Esophagus (tissue), 2 donors: Measurements from ENCODE around the gene CDS1. TPM values are rescaled to one million over a fixed set of nuclear protein-coding genes. Genes with fewer than 3 reads are reported as not detected.

Experiments
- H3K27ac ChIP-seq, 2 donors: one replicate each; pipeline ENCODE4 v1.5.1; 2013; ENCODE audit warnings: low read depth in 2 of 2, mild to moderate bottlenecking in 2 of 2, inconsistent platforms in 1 of 2, low read length in 1 of 2, moderate library complexity in 1 of 2
- H3K27me3 ChIP-seq, 2 donors: one replicate each; pipeline ENCODE4 v1.6.1; 2013; ENCODE audit warnings: low read length in 2 of 2, control low read depth in 1 of 2, mild to moderate bottlenecking in 1 of 2; ENCODE audit not compliant: insufficient read depth in 2 of 2, control insufficient read depth in 1 of 2
- H3K36me3 ChIP-seq, 2 donors: one replicate each; pipeline ENCODE4 v1.6.1; 2013; ENCODE audit warnings: low read length in 1 of 2; ENCODE audit not compliant: control insufficient read depth in 2 of 2, insufficient read depth in 2 of 2
- H3K4me1 ChIP-seq, 2 donors: one replicate each; pipeline ENCODE4 v1.6.1; 2013; ENCODE audit warnings: low read length in 1 of 2; ENCODE audit not compliant: control insufficient read depth in 2 of 2, insufficient read depth in 2 of 2
- H3K4me3 ChIP-seq, 2 donors: one replicate each; pipeline ENCODE4 v1.5.1; 2013; ENCODE audit warnings: low read length in 2 of 2, mild to moderate bottlenecking in 2 of 2, low read depth in 1 of 2, moderate library complexity in 1 of 2
- H3K9me3 ChIP-seq, 2 donors: one replicate each; pipeline ENCODE4 v1.6.1; 2013; ENCODE audit warnings: mild to moderate bottlenecking in 2 of 2, low read depth in 1 of 2, low read length in 1 of 2, moderate library complexity in 1 of 2; ENCODE audit not compliant: control insufficient read depth in 2 of 2, insufficient read depth in 1 of 2
- WGBS, 2 donors: extraction: QIAGEN DNeasy Blood & Tissue Kit; methylation state at CpG; one replicate each; pipeline ENCODE4 v1.1.7; 2013; 5-methylcytosine and 5-hydroxymethylcytosine counted together
- polyA plus RNA-seq, 2 donors: library from polyadenylated mRNA; stranded (reverse); fragments of 200-250 nt; gene quantifications; one replicate each; pipeline ENCODE4 v1.2.3, GENCODE V29; 2013
- donor health status: healthy with polysubstance abuse.
- donor health status: Bipolar disorder and iron deficiency.

CDS1 gene
- polyA plus RNA-seq, 2 donors: 16.2 to 21.2 TPM

DNA sequence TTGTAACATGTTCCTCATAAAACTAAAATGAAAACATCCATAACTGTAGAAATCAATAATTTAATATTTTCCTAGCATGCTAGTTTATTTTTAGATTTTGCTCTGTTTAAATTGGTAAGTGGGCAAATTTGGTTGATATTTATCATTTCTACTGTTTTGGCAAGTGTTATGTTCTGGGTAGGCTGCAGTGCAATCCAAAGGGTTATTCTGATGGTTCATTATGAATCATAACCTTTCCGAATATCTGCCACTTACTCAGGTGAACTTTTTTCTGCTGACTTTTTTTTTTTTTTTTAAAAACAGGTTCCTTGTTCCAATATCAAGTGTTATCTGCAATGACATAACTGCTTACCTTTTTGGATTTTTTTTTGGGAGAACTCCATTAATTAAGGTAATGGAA, 52.0 kb downstream of the CDS1 start:
- Histone ChIP-seq H3K4me3 (no peak overlapping the region), H3K9me3 (no peaks in the 10 kb centered on the region), H3K27ac (no peak overlapping the region), H3K4me1 (no peaks in the 10 kb centered on the region), H3K36me3 (peaks cover 0 to 2% of the 10 kb centered on the region in 2 donors), H3K27me3 (no peaks in the 10 kb centered on the region)
- WGBS, 2 donors: 52 to 57% methylated on average over 1 of the region's 1 CpG

DNA sequence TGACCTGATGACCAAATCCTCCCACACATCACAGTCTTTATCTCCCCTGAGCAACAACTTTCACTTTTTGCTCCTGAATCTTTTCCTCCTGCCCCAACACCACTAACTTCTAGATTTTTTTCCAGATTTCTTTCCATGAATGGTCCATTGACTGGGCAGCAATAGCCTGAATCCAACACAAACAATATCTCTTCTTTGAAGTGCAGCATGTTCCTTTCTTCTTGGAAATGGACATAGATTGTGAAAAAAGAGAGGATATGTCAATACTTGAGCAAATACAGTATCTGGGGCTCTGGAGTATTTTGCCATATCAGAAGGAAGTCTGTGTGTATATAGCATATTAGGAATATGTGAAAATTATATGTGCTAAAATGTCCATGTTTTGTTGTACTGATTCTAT, 55.2 kb downstream of the CDS1 start:
- H3K4me3 ChIP-seq: no peak overlapping the region
- H3K27me3 ChIP-seq: no peaks in the 10 kb centered on the region
- peaks cover 0 to 4% of the 10 kb centered on the region in 2 donors for H3K36me3 ChIP-seq
- H3K27ac ChIP-seq: no peak overlapping the region
- no peaks in the 10 kb centered on the region for H3K9me3 ChIP-seq
- H3K4me1 ChIP-seq: no peaks in the 10 kb centered on the region

DNA sequence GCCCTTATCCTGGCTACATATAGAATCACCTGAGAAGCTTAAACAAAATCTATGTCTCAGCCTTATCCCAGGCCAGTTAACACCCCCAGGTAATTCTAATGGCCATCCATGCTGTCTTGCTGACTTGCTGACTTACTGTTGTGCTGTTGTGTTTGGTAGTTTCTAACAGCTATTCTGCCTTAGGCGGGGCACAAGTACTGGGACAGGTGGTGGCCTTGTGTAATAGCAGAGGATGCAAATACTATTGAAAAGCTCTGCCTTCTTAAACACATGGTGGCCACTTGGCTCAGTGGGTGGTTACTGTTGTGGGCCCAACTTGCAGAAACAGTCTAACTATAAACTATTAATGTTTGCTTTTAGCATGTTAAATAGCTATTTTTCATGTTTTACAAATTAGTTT, 56.2 kb downstream of the CDS1 start:
- Histone ChIP-seq H3K9me3 (no peaks in the 10 kb centered on the region), H3K27ac (no peak overlapping the region), H3K27me3 (no peaks in the 10 kb centered on the region), H3K4me1 (no peaks in the 10 kb centered on the region), H3K4me3 (no peak overlapping the region), H3K36me3 (peaks cover 0 to 4% of the 10 kb centered on the region in 2 donors)
- 92 to 97% methylated on average over 1 of the region's 1 CpG for WGBS, 2 donors

DNA sequence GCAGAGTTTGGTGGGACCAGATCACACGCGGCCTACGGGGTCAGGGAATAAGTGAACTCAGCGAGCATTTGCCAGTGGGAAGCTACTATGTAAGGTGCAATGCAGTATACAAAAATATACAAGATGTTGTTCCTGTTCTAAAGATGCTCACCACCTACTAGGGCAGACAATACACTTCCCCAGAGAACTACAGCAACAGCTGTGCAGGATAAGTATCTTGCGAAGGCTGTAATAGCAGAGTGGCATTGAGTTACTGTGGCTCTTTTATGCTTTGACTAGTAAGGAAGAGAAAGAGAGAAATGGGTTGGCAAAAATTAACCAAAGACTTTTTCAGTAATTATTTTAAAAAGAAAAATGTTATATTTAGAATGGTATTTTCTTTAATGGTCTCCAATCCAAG, 61.2 kb downstream of the CDS1 start:
- Histone ChIP-seq H3K9me3 (no peaks in the 10 kb centered on the region), H3K27me3 (no peaks in the 10 kb centered on the region), H3K36me3 (peaks cover 0 to 4% of the 10 kb centered on the region in 2 donors), H3K27ac (no peak overlapping the region), H3K4me3 (no peak overlapping the region), H3K4me1 (no peaks in the 10 kb centered on the region)
- WGBS, 2 donors: 92 to 98% methylated on average over 5 of the region's 5 CpGs

DNA sequence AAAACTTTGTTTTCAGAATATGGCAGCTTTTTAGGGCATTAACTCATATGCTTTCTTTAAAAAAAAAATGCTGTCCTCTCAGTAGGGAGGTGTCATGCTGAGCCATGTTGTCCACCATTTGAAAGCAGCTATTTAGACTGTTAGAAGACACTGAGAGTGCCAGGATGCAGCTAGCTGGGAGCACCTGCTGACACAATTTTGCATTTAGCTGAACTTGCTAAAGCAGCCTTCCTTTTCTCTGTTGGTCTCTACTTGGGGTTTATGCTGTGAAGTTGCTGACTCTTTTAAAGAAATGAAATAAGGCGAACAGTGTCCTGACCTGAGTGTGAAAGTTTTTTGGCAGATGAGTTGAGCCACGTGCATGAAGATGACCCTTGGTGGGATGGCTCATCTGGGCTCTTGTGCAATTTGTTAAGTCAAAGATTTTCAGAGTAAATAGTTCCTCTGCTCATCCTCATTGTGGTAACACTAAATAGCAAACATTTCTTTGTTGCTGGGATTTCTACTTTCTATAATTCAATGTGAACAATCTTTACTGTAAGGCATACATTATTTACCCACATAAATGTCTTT, 64.5 kb downstream of the CDS1 start:
- Histone ChIP-seq H3K9me3 (no peaks in the 10 kb centered on the region), H3K27me3 (no peaks in the 10 kb centered on the region), H3K4me3 (no peak overlapping the region), H3K36me3 (peaks cover 0 to 5% of the 10 kb centered on the region in 2 donors), H3K4me1 (no peaks in the 10 kb centered on the region), H3K27ac (no peak overlapping the region)
- WGBS, 2 donors: 75 to 84% methylated on average over 2 of the region's 2 CpGs

DNA sequence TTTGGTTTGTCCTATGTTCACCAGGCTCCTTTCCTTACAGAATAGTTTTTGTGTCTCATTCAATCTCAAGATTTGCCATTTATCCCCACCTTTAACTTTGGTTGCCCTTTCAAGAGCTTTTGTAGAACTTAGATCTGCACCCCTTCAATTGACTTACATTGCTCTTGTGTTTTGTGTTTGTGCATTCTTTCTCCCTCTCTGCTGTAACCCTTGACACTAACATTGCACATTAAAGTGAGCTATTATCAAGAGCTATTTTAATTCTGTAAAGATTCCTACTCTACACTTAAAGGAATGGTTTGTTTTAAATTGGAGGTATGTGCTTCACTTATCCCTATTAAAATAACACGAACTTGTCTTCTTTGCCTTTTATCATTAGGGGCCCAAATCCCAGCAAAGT, 65.3 kb downstream of the CDS1 start:
- Histone ChIP-seq H3K27ac (no peak overlapping the region), H3K9me3 (no peaks in the 10 kb centered on the region), H3K4me3 (no peak overlapping the region), H3K27me3 (no peaks in the 10 kb centered on the region), H3K36me3 (peaks cover 0 to 5% of the 10 kb centered on the region in 2 donors), H3K4me1 (no peaks in the 10 kb centered on the region)
- WGBS, 2 donors: 83 to 84% methylated on average over 1 of the region's 1 CpG

DNA sequence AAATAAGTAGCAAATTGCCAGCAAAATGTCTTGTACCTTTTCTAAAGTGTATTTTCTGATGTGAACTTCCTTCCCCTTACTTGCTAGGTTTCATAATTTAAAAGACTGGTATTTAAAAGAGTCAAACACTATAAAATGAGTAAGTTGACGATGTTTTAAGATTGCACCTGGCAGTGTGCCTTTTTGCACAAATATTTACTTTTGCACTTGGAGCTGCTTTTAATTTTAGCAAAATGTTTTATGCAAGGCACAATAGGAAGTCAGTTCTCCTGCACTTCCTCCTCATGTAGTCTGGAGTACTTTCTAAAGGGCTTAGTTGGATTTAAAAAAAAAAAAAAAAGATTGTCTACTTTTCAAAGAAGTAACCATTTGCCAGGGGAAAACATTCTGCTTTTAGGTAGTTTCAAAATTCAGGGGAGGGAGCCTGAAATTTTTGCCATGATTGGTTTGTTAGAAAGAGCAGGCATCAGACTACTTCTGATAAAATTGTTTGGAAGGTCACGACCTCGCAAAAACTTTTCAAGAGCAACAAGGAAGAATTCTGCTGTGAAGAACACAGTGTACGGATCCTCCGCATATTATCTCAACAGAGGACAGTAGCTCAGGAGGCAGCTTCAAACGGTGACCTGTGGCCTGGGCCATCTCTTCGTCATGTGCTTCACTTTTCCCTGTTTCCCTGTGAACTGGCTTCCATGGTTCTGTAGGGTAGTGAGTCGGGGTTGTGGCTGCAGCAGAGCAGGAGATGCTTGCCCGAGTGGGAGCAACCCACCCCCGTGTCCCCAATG, 66.1 kb downstream of the CDS1 start:
- H3K9me3 ChIP-seq: no peaks in the 10 kb centered on the region
- no peaks in the 10 kb centered on the region for H3K27me3 ChIP-seq
- H3K36me3 ChIP-seq: peaks cover 0 to 5% of the 10 kb centered on the region in 2 donors
- H3K27ac ChIP-seq: no peak overlapping the region
- no peak overlapping the region for H3K4me3 ChIP-seq
- H3K4me1 ChIP-seq: no peaks in the 10 kb centered on the region
- WGBS, 2 donors: 76 to 78% methylated on average over 10 of the region's 10 CpGs

DNA sequence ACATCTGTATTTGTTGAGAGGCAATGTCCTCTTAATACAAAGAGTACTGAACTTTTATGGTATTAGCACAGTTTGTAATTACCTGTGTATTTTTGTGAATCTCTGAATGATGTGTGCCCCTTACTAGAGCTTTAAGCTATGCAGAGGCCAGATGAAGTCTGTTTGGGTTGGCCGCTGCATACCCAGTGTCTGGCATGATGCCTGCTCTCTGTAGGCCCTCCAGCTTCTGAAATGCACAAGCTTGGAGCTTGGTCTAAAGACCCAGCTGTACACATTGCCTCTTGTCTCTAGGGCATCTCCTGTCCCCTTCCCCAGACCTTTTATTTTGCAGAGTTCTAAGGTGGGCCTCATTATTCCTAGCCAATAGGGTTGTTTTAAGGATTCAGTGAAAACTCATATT, 68.6 kb downstream of the CDS1 start:
- H3K9me3 ChIP-seq: no peaks in the 10 kb centered on the region
- H3K36me3 ChIP-seq: peaks cover 0 to 5% of the 10 kb centered on the region in 2 donors
- no peak overlapping the region for H3K4me3 ChIP-seq
- H3K27me3 ChIP-seq: no peaks in the 10 kb centered on the region
- 83 to 100% methylated on average over 1 of the region's 1 CpG for WGBS, 2 donors
- no peaks in the 10 kb centered on the region for H3K4me1 ChIP-seq
- no peak overlapping the region for H3K27ac ChIP-seq

DNA sequence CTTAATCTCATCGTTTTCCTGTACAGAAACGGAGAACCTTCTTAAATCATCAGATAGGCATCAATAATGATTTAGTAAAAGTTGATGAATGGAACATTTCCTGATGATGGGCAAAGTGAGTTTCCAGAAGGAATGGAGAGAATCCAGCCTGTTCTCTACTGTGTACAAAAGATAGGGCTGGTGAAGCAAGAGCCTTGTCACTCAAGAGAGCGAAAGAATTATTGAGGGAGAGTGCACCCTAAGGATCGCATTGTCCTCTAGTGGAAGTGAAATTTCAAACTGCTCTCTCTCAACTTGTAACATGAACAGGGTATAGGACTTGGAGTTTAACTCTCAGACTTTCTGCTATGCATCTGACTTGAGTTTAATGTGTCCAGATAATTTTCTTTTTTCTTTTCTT, 69.6 kb downstream of the CDS1 start:
- H3K27me3 ChIP-seq: no peaks in the 10 kb centered on the region
- no peaks in the 10 kb centered on the region for H3K9me3 ChIP-seq
- H3K36me3 ChIP-seq: peaks cover 0 to 3% of the 10 kb centered on the region in 2 donors
- 95 to 97% methylated on average over 4 of the region's 4 CpGs for WGBS, 2 donors
- H3K4me1 ChIP-seq: no peaks in the 10 kb centered on the region
- H3K4me3 ChIP-seq: no peak overlapping the region
- no peak overlapping the region for H3K27ac ChIP-seq

DNA sequence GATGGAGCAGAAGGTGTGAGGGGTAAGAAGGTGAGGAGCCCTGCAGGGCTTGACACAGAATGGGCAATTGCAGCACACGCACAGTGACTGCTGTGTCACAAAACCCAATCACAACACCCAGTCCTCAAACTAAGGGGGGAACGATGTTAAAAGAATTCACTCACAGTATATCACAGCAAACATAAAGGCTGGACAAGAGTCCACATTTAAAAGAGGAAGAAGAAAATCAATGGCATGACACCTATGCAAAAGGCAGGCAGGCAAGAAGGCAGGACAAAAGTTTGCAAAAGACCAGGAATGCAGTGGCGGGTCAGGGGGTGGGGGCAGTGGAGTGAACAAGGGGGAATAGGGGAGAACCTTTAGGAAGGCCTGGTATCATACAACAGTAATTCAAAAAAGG, 77.7 kb downstream of the CDS1 start:
- H3K27me3 ChIP-seq: no peaks in the 10 kb centered on the region
- no peak overlapping the region for H3K27ac ChIP-seq
- peaks cover 0 to 2% of the 10 kb centered on the region in 2 donors for H3K9me3 ChIP-seq
- 91% methylated on average over 3 of the region's 3 CpGs for WGBS, 2 donors
- H3K4me1 ChIP-seq: peaks cover 0 to 2% of the 10 kb centered on the region in 2 donors
- no peaks in the 10 kb centered on the region for H3K36me3 ChIP-seq
- H3K4me3 ChIP-seq: no peak overlapping the region
